Choroid plexus epithelial cell (primary cell): ENCODE results near the gene SRGAP1.

Source experiments
- DNase-seq: peaks from one replicate; pipeline ENCODE4 v3.0.0-alpha.2; 2010; ENCODE audit warnings: low read depth
- H3K4me3 ChIP-seq: 2 replicates; pipeline ENCODE4 v1.5.1; 2011; ENCODE audit warnings: low read depth, mild to moderate bottlenecking, control low read depth, low read length, moderate library complexity
- TF ChIP-seq, protein P1 (sequence below): conservative IDR thresholded peaks from 2 replicates; pipeline ENCODE4 v1.5.1; 2011; ENCODE audit warnings: low read depth, mild to moderate bottlenecking, control low read depth, inconsistent platforms, low read length, moderate library complexity

Gene SRGAP1

DNA sequence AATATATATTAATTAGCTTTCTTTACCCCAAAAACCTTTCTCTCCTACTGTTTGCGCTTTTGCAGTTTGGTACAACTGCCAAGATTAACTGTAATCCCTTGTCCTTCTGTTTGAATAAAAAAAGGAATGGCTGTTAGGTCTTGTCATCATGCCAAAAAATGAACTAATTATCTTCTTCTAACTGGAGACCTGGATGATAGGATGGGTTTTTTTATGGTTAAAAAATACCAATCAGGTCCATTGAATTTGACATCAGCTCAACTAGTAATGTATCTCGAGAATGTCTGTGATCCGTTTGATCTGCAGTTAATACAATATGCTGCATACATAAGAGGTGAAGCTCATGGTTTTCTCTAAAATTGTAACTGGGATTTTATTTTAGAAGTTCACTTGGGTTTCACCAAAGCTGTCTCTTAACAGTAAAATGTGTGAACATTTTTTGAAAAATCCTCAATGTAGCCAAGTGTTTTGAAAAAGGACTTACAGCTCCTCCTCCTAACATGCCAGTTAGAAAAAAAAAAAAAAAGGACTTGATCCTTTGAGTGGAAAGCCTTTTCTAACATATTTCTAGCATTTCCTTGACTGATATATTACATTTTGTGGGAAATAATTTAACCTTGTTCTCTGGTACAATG, 96.8 kb downstream of the SRGAP1 start:
- TF ChIP-seq, protein P1, sequence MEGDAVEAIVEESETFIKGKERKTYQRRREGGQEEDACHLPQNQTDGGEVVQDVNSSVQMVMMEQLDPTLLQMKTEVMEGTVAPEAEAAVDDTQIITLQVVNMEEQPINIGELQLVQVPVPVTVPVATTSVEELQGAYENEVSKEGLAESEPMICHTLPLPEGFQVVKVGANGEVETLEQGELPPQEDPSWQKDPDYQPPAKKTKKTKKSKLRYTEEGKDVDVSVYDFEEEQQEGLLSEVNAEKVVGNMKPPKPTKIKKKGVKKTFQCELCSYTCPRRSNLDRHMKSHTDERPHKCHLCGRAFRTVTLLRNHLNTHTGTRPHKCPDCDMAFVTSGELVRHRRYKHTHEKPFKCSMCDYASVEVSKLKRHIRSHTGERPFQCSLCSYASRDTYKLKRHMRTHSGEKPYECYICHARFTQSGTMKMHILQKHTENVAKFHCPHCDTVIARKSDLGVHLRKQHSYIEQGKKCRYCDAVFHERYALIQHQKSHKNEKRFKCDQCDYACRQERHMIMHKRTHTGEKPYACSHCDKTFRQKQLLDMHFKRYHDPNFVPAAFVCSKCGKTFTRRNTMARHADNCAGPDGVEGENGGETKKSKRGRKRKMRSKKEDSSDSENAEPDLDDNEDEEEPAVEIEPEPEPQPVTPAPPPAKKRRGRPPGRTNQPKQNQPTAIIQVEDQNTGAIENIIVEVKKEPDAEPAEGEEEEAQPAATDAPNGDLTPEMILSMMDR = no peak
- no peak for DNase-seq
- H3K4me3 ChIP-seq = no peak overlapping the region

DNA sequence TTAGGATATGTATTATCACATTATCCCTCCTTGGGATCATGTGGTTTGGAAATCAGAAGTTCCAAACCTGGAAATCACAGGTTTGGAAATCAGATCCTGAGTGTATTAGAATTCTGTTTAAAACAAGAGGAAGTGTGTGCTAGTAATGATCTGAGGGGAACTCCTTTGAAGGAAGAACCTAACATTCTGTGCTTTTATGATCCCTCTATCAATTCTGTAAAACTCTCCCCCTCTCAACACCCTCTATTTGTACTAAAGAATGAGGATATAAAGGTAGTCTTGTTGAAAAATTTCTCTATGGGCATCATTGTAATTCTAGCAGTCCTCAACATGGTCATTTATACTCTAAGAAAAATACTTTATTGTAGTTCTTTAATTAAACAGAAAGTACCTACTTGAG, 97.4 kb downstream of the SRGAP1 start:
- TF ChIP-seq, protein P1 = no peak
- no peak for DNase-seq
- H3K4me3 ChIP-seq = no peak overlapping the region

DNA sequence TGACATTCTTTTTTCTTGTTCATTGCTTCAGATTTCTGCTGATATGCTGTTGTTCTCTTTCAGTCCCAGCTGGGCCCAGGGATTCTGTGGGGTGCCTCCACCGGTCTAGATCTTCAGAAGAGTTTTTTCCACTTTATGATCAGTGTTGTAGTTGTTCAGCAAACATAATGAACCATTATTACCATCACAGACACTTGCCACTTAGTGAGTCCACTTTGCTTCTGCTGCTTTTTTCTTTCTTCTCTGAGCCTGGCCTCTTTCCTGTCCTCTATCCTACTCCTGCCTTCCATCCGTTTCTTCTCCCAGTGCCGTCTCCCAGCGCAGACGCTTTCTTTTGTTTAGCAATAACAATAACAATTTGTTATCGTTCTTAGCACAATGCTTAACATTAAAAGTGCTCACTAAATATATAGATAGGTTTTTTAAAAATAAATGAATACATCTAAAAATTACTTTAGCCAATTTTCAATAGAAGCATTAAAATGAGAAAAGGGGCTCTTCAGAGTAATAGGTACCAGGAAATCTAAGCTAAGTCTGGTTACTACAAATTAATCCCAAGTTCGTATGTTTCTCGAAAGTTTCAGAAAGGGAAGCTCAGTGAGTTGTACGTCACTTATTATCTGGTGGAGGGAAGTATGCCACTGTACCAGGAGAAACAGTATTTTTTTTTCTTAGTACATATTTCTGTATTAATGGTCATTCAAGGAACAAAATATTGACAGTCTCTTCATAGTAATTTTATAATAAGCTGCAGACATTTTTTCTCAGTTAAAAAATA, 98.2 kb downstream of the SRGAP1 start:
- no peak for DNase-seq
- TF ChIP-seq, protein P1 = no peak
- no peak overlapping the region for H3K4me3 ChIP-seq

DNA sequence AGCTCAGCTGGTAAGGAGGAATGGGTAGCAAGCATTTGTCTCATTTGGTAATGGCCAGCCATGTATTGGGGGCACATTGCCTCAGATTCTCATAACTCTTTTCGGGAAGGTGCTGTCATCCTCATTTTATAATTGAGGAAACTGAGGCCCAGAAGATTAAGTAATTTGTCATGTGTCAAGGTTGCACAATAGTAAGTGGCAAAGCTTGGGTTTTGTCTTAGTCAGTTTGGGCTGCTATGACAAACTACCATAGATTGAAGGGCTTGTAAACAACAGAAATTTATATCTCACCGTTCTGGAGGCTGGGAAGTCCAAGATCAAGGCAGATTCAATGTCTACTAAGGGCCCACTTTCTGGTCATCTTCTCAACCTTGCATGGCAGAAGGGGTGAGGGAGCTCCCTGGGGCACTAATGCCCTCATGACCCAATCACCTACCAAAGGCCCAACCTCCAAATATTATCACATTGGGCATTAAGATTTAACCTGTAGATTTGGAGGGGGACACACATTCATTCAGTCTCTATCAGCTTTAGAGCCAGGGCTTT, 99.6 kb downstream of the SRGAP1 start:
- TF ChIP-seq, protein P1 = no peak
- DNase-seq = no peak
- no peak overlapping the region for H3K4me3 ChIP-seq

DNA sequence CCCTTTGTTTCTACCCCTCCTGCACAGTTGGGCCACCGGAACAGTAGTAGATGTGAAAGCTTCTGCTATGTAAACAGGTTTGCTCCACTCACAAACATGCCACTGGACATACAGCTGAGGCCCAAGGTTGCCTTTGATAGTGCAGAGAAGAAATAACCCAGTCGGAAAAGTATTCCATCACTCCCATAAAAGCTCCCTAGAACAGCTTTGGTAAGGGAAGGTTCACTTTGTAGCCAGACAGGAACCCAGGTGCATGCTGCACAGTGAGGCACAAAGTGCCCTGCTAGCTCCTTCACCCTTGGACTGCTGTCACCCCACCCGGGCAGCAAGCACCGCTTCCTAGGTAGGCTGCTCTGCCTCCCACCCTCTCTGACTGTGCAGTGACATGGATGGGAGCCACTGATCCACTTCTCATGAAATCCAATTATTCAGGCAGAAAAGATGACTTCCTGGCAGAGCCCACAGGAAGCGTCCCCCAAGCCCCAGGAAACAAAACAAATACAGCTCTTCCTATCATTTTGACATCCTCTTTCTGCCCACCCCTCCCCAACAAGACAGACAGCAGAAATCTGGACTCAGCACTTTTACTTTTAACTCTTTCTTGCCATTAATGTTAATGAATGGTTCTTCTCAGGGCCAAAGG, 100.2 kb downstream of the SRGAP1 start:
- TF ChIP-seq, protein P1 = no peak
- no peak for DNase-seq
- no peak overlapping the region for H3K4me3 ChIP-seq

DNA sequence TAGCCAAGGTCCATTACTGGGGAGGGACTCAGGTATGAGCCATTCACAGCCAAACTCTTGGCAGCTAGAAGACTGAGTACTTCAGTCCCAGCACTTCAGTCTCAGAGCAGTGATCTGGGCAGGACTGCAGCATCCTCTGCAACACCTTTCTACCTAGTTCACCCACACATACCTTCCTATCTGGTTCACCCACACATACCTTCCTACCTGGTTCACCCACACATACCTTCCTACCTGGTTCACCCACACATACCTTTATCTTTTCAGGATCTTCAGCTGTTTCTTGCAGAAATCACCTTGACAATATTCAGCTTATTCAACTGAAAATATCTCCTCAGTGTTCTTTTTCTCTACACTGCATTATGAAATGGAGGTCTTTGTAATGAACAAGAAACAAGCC, 101.3 kb downstream of the SRGAP1 start:
- TF ChIP-seq, protein P1 = no peak
- DNase-seq = no peak
- H3K4me3 ChIP-seq = no peak overlapping the region
